ENCODE results near the gene HOXB1.

GRCh38 chr17:48539177-48539576 lies 8.4 kb upstream of the HOXB1 start:
- TF ChIP-seq GATA2 (IDR thresholded peaks at IDR 0.05; ENCODE audit: low read depth, low read length) (no peak), GATA3 (IDR thresholded peaks at IDR 0.05; ENCODE audit: low read depth, low read length) (no peak)
